A673 (cell line): ENCODE results near the gene AURKA.

Source experiments
- CTCF ChIP-seq: fragments of 300-800, 200-600 bp; sonication (generic); conservative IDR thresholded peaks from 2 replicates; pipeline ENCODE4 v1.5.1; 2017; ENCODE audit warnings: low read depth, mild to moderate bottlenecking, antibody characterized with exemption, low read length, moderate library complexity, mixed read lengths
- EZH2 ChIP-seq: fragments of 200-600 bp; sonication (generic); IDR thresholded peaks from 2 replicates; pipeline ENCODE4 v1.6.1; 2017; ENCODE audit warnings: borderline replicate concordance, low read depth, mild to moderate bottlenecking, mixed read lengths, antibody characterized with exemption, low read length; ENCODE audit not compliant: poor library complexity, severe bottlenecking

GRCh38 chr20:56388882-56389281, 3.1 kb downstream of the AURKA start:
- TF ChIP-seq CTCF (no peak), EZH2 (no peak)
